NCI-H1092 treated with DMSO at 0.1 percent for 48 hours (cell line): ENCODE results near the gene SUSD3.

Experiments used
- DNase-seq: peaks from one replicate; lab custom pipeline; 2025; lab: John Stamatoyannopoulos, UW

The SUSD3 gene

DNA sequence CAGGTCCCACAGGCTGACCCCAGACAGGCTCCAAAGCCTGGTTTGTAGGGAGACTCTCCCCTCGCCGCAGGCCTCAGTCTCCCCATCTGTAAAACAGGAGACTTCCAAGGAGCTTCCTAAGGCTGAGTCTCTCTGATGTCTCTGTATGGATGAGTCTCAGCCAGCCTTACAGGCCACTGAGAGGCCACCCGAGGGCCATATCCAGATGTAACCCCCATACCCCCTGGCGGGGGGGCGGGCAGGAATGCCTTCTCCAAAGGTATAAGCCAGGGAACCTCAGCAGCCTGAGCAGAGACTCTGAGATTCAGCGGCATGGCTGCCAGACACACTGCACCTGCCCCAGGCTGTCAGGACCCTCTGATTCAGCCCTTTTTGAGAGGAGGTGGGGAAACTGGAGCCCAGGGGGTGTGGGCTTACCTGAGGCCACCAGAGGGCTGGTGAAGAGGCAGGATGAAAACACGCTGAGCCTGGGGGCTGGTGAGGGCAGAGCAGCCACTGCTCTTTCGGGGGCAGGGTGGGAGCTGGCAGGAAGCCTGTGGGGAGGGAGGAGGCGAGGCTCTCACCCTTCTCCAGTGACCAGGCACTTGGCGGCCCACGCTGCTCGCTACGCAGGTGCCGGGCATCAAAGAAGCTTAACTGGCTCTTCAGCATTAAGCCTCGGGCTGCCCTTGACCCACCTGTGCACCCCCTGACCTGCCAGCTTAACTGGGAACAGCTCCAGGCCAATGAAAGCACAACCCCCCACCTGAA is 5.5 kb upstream of the SUSD3 start:
- peak; percentile 70 for DNase-seq

DNA sequence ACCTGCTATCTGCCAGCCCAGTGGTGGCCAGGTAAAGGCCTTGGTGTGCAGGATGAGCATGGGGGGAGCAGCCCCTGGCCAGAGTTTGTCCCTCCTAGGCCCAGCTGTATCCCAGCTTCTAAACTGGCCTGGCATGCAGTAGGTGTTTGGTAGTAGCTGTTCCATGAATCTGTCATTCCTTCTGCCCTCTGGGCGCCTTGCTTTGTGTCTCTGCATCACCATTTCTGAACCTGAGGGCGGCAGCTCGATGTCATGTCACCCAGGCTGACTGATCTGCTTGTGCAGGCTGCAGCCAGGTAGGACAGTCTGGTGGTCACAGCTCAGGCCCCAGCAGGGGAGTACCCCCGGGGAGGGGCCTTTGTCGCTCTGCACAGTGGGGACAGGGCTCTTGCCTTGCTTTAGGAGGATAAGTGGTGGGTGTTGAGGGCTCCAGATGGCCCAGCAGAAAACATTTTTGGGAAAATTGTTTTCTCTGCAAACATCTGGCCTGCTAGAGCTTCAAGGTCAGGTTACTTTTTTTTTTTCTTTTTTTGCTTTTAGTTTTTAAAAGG is 4.6 kb upstream of the SUSD3 start:
- DNase-seq = no peak

DNA sequence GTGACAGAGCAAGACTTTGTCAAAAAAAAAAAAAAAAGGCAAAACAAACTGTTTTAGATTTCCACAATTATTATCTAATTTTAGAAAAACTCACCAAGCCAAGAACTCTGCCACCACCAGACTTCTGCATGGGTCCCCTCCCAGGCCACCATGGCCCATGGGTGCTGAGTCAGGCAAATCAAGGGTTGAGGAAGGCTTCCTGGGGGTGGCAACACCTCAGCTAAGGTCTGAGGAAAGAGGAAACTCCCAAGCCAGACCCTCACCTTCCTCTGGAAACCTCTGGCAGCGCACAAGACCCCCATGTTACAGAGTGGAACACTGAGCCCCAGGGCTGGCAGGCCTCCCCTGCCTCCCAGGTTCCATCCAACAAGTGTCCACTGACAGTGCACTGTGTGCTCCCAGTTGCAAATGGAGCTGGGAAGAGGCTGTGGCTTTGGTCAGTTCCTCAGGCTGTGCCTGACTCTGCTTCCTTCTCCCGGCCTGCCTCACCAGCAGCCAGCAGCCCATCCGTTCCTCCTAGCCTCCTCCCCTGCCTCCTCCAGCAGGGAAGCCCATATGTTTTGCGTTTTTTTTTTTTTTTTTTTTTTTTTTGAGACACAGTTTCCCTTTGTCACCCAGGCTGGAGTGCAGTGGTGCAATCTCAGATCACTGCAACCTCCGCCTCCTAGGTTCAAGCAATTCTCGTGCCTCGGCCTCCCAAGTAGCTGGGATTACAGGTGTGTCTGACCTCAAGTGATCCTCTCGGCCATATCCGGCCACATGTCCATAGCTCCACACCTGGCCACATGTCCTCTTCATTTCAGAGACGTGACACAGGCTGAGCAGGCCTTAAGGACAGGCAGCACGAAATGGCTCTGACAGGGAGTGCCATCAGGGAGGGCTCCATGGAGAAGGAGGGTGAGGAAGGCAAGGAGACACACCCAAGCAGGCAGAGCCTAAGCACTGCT is 3.5 kb upstream of the SUSD3 start:
- no peak for DNase-seq

- DNase-seq = no peak
Measured at GRCh38 chr9:93057042-93057702, 1.3 kb upstream of the SUSD3 start.

GRCh38 chr9:93057703-93058354 is 672 bp upstream of the SUSD3 start:
- DNase-seq = no peak

- DNase-seq = no peak
Measured at GRCh38 chr9:93059011-93059714, 662 bp downstream of the SUSD3 start.

DNA sequence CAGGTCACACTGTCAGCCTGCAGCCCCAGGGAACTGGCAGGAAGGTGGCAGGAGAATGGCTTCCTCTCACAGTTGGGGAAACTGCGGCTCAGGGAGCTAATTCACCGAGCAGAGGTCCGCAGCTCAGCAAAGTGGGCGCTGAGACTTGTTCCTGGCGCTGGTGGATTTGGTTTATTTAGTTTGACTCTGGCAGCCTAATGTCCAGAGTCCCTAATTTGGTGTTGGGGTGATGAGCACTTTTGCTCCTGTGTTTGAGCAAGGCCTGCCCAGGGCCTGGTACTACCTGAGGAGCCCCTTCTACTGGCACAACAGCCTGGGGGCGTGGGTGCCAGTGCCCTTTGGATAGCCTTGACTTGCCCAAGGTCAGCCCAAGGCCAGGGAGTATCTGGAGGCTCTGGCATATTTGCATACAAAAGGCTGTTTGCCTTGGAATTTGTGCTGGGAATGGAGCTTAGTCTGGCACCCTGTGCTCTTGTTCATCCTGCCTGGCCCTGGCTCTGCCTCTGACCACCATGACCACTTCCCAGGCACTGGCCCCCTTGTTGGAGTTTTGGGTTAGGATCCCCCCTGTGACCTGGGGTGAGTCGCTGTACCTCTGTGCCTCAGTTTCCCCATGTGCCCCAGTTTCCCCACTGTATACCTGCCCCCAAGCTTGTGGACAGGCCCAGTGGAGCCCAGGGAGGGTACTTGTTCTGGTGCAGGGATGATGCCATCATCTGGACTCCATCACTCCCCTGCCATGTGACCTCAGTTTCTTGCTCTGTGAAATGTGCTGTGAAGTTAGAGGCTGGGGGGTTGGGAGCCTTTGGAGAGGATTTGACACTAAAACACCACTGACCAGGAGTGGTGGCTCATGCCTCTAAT is 1.4 kb downstream of the SUSD3 start:
- DNase-seq = no peak

DNA sequence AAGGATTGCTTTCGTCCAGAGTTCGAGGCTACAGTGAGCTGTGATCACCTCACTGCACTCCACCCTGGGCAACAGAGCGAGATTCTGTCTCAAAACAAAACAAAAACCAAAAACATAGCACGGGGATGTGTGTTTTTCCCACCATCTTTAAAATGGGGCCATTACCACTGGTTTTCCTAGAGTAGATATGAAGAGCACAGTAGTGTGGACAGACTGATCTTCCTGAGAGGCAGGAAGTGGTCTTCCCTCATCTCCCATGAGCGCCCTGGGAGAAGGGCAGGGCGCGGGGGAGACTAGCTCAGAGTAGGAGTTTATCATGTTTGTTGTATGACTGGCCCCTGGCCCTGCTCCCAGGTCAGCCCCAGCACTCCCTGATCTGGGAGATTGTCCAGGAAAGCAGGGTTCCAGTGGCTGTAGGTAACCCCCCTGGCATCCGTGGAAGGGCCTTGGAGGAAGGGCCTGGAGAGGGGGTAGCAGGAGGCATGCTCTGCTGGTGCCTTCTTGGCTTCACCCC is 2.3 kb downstream of the SUSD3 start:
- DNase-seq = no peak

- no peak for DNase-seq
Measured at GRCh38 chr9:93061260-93061751, 2.8 kb downstream of the SUSD3 start.

DNA sequence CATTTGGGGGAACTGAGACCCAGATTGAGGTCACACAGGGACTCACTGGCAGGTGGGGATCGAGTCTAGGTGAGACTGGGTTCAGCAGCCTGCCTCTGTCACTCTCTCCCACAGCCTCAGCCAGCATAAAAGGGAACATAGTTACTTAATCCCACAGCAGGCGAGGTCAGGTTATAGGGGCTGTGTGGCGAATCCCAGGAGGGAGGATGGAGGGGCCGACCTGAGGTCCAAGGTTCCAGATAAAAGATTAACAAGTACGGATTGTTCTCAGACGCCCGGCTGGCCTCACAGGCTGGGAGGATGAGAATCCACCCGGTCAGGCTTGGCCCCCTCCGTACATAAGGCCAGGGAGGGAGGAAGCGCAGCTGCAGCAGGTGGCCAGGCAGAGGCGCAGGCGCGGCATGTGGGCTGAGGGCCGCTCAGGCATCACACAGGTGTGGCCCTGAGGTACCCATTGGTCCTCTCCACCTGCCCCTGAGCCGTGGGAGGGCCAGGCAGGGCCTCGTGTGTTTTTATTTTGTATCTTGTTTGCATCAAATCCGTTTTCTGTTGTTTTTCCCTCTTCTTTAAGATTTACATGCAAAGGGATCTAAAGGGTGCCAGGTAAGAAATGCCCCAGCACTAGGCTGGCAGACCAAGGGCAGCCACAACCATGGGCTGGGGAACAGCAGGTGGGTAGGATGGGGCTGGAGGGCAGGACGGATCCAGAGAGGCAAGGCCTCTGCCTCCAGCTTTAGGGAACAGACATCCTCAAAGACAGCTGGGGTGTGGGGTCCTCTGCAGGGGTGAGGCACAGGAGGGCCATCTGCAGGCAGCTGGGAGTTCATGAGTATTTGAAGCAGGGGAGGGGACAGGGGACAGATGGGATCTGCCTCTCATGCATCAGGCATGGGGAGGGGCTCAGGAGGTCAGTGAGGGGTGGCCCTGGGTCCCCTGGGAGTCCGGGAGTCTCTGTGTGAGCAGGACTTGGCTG is 3.6 kb downstream of the SUSD3 start:
- DNase-seq = no peak

DNA sequence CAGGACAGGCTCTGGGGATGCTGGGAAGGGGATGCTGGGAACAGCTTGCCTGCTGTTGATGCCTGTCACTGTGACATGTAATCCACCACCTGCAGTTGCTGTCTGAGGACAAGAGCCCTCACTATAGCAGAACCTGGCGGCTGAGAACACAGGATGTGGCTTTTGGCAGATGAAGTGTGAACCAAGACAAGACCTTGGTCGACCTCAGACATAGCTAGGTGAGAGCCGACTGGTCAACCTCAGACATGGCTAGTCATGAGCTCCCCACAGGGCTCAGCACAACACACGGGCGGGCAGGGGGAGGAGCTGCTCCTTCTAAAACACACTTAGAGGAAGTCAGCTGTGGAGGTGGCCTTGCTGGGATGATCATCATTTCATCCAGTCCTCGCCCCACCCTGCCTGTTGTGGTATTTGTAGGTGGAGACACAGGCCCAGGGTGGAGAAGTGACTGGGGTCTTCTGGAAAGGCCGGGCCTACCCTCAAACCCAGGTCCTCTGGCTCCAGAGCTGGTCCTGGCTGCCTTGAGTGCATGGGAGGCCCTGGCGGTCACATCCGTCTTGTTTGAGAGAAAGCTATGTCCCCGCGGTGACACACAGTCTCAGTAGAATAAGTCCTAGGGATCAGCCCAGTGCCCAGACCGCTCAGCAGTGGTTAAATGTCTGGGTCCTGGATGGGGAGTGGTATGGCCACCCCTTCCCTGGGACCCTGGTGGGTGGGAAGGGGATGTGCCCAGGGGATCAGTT is 6.1 kb downstream of the SUSD3 start:
- DNase-seq = no peak

GRCh38 chr9:93065135-93065720 is 6.7 kb downstream of the SUSD3 start:
- DNase-seq = no peak

DNA sequence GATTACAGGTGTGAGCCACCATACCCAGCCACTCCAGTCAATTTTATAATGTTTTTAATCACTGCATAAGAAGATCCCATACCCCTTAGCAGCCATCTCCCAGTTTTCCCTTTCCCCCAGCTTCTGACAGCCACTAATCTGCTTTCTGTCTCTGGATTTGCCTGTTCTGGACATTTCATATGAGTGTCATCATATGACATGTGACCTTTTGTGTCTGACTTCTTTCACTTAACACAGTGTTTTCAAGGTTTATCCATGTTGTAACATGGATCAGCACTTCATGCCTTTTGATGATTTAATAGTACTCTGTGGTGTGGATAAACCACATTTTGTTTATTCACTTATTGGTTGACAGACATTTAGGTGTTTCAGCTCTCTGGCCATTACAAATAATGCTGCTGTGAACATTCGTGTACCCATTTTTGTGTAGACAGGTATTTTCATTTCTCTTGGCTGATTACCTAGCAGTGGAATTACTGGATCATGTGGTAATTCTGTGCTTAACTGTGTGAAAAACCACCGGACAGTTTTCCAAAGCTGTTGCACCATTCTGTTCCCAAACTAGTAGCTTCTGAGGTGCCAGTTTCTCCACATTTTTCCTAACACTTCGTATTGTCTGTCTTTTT is 8.6 kb downstream of the SUSD3 start:
- DNase-seq = no peak

GRCh38 chr9:93068956-93069355 is 10.5 kb downstream of the SUSD3 start:
- DNase-seq = no peak

- peak; percentile 29 for DNase-seq
Measured at GRCh38 chr9:93071464-93071863, 13.0 kb downstream of the SUSD3 start.

DNA sequence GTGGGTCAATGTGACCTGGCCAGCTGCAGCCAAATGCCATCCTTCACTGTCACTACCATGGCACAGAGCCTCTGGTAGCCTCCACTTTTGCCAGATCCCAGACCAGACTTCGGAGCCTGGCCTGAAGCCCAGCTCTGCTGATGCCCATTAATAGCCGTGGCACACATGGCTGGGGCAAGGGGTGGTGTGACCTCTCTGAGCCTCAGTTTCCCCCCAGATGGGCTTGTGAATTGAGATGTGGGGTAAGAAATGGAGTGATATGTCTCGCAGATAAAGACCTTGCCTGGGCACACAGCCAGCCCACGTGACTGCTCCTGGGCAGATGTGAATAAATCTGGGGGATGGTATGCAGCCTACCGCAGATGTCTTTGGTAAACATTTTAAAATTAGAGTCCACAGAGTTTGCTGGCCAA is 13.9 kb downstream of the SUSD3 start:
- peak; percentile 55 for DNase-seq
